ENCODE results near the gene ADAP2. TPM values are rescaled to one million over a fixed set of nuclear protein-coding genes. Genes with fewer than 3 reads are reported as not detected.

ADAP2 gene
- total and polyA plus RNA-seq, 4 donors = 10.3 to 40.9 (median 27.9) TPM

- TF ChIP-seq, protein P1, sequence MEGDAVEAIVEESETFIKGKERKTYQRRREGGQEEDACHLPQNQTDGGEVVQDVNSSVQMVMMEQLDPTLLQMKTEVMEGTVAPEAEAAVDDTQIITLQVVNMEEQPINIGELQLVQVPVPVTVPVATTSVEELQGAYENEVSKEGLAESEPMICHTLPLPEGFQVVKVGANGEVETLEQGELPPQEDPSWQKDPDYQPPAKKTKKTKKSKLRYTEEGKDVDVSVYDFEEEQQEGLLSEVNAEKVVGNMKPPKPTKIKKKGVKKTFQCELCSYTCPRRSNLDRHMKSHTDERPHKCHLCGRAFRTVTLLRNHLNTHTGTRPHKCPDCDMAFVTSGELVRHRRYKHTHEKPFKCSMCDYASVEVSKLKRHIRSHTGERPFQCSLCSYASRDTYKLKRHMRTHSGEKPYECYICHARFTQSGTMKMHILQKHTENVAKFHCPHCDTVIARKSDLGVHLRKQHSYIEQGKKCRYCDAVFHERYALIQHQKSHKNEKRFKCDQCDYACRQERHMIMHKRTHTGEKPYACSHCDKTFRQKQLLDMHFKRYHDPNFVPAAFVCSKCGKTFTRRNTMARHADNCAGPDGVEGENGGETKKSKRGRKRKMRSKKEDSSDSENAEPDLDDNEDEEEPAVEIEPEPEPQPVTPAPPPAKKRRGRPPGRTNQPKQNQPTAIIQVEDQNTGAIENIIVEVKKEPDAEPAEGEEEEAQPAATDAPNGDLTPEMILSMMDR (IDR thresholded peaks at IDR 0.05; ENCODE audit: control extremely low read depth, extremely low read depth) = no peak
- Histone ChIP-seq H3K9ac (ENCODE audit: insufficient read depth in 1 of 2, low read length in 2 of 2) (no peak overlapping the region), H3K27ac (ENCODE audit: low read depth in 1 of 2, low read length in 1 of 2) (no peak overlapping the region), H3K9me3 (ENCODE audit: control insufficient read depth in 4 of 4, insufficient read depth in 3 of 4, low read length in 3 of 4) (no peaks in the 10 kb centered on the region), H3K36me3 (ENCODE audit: control insufficient read depth in 4 of 4, insufficient read depth in 4 of 4, low read length in 4 of 4) (peaks cover 0 to 5% (median 0%) of the 10 kb centered on the region in 4 donors), H3K27me3 (ENCODE audit: control insufficient read depth in 3 of 3, insufficient read depth in 3 of 3, low read length in 2 of 3) (no peaks in the 10 kb centered on the region), H3K4me3 (no peak overlapping the region), H3K4me1 (ENCODE audit: control insufficient read depth in 5 of 5, insufficient read depth in 5 of 5, low read length in 5 of 5) (peaks cover 0 to 1% (median 0%) of the 10 kb centered on the region in 5 donors)
- ATAC-seq (ENCODE audit: insufficient read depth, low FRiP score) = no peak
- no peak for DNase-seq
- WGBS, 2 donors = 65% methylated on average over 4 of the region's 4 CpGs
These were observed 20.7 kb downstream of the ADAP2 start for GRCh38 chr17:30942308-30943079.

- 88 to 90% methylated on average over 5 of the region's 5 CpGs for WGBS, 2 donors
- H3K9ac ChIP-seq (ENCODE audit: insufficient read depth in 1 of 2, low read length in 2 of 2) = no peak overlapping the region
- H3K27me3 ChIP-seq (ENCODE audit: control insufficient read depth in 3 of 3, insufficient read depth in 3 of 3, low read length in 2 of 3) = no peaks in the 10 kb centered on the region
- no peak overlapping the region for H3K4me3 ChIP-seq
- no peak overlapping the region for H3K27ac ChIP-seq (ENCODE audit: low read depth in 1 of 2, low read length in 1 of 2)
- DNase-seq (no peak), ATAC-seq (ENCODE audit: insufficient read depth, low FRiP score) (no peak)
- H3K4me1 ChIP-seq (ENCODE audit: control insufficient read depth in 5 of 5, insufficient read depth in 5 of 5, low read length in 5 of 5) = peaks cover 0 to 4% (median 0%) of the 10 kb centered on the region in 5 donors
- H3K9me3 ChIP-seq (ENCODE audit: control insufficient read depth in 4 of 4, insufficient read depth in 3 of 4, low read length in 3 of 4) = no peaks in the 10 kb centered on the region
- TF ChIP-seq, protein P1 (IDR thresholded peaks at IDR 0.05; ENCODE audit: control extremely low read depth, extremely low read depth) = no peak
- H3K36me3 ChIP-seq (ENCODE audit: control insufficient read depth in 4 of 4, insufficient read depth in 4 of 4, low read length in 4 of 4) = peaks cover 0 to 5% (median 0%) of the 10 kb centered on the region in 4 donors
These were observed 26.1 kb downstream of the ADAP2 start for GRCh38 chr17:30947796-30948195.

GRCh38 chr17:30950189-30950588, 28.4 kb downstream of the ADAP2 start:
- Histone ChIP-seq H3K27me3 (ENCODE audit: control insufficient read depth in 3 of 3, insufficient read depth in 3 of 3, low read length in 2 of 3) (no peaks in the 10 kb centered on the region), H3K4me3 (no peak overlapping the region), H3K9ac (ENCODE audit: insufficient read depth in 1 of 2, low read length in 2 of 2) (no peak overlapping the region), H3K27ac (ENCODE audit: low read depth in 1 of 2, low read length in 1 of 2) (no peak overlapping the region), H3K36me3 (ENCODE audit: control insufficient read depth in 4 of 4, insufficient read depth in 4 of 4, low read length in 4 of 4) (peaks cover 0 to 4% (median 0%) of the 10 kb centered on the region in 4 donors), H3K4me1 (ENCODE audit: control insufficient read depth in 5 of 5, insufficient read depth in 5 of 5, low read length in 5 of 5) (peaks cover 0 to 4% (median 0%) of the 10 kb centered on the region in 5 donors), H3K9me3 (ENCODE audit: control insufficient read depth in 4 of 4, insufficient read depth in 3 of 4, low read length in 3 of 4) (no peaks in the 10 kb centered on the region)
- WGBS, 2 donors = 93 to 97% methylated on average over 5 of the region's 5 CpGs
- DNase-seq (no peak), ATAC-seq (ENCODE audit: insufficient read depth, low FRiP score) (no peak)
- TF ChIP-seq, protein P1 (IDR thresholded peaks at IDR 0.05; ENCODE audit: control extremely low read depth, extremely low read depth) = no peak
